GM18508 (cell line): ENCODE measurements around the gene USF1.
"Not testable (repeated sequence)": the region's sequence is repeated elsewhere in the genome, so short reads cannot be mapped to it uniquely, and the experiment has no call there.

Experiments used
- ATAC-seq: cut with Tn5 transposase; IDR thresholded peaks from one replicate; pipeline ENCODE4 v1.9.1; 2021; ENCODE audit warnings: moderate number of reproducible peaks; ENCODE audit not compliant: insufficient read depth, unreplicated experiment

The USF1 gene

GRCh38 chr1:161021165-161021969 is 24.4 kb downstream of the USF1 start:
- ATAC-seq, result no peak

- no peak for ATAC-seq
Measured at GRCh38 chr1:161020509-161021164, 25.1 kb downstream of the USF1 start, which contains the start of gene F11R. Gene F11R, minus strand, starts transcription at chr1:161021152. Its CDS starts 79 bp downstream, at chr1:161021073.

GRCh38 chr1:161019751-161020495 is 25.9 kb downstream of the USF1 start:
- no peak for ATAC-seq

GRCh38 chr1:161019111-161019660 is 26.6 kb downstream of the USF1 start:
- ATAC-seq, result not testable (repeated sequence)

- ATAC-seq, result no peak
Measured at GRCh38 chr1:161018631-161018930, 27.2 kb downstream of the USF1 start.

- no peak for ATAC-seq
Measured at GRCh38 chr1:161017756-161018630, 27.8 kb downstream of the USF1 start.

- ATAC-seq, result not testable (repeated sequence)
Measured at GRCh38 chr1:161017181-161017580, 28.6 kb downstream of the USF1 start.

- ATAC-seq, result not testable (repeated sequence)
Measured at GRCh38 chr1:161016683-161017082, 29.1 kb downstream of the USF1 start.

- ATAC-seq, result no peak
Measured at GRCh38 chr1:161013488-161014230, 32.1 kb downstream of the USF1 start.

GRCh38 chr1:161013131-161013487 is 32.7 kb downstream of the USF1 start:
- ATAC-seq, result no peak

- no peak for ATAC-seq
Measured at GRCh38 chr1:161012420-161012819, 33.4 kb downstream of the USF1 start.

GRCh38 chr1:161009602-161010211 is 36.1 kb downstream of the USF1 start:
- no peak for ATAC-seq

GRCh38 chr1:161008869-161009510 is 36.8 kb downstream of the USF1 start:
- ATAC-seq, result no peak

GRCh38 chr1:161007369-161007768 is 38.4 kb downstream of the USF1 start:
- ATAC-seq, result no peak

GRCh38 chr1:161006563-161006962 is 39.2 kb downstream of the USF1 start:
- no peak for ATAC-seq

GRCh38 chr1:161001525-161001924 is 44.3 kb downstream of the USF1 start:
- ATAC-seq, result no peak

GRCh38 chr1:161000736-161001480 is 44.9 kb downstream of the USF1 start:
- no peak for ATAC-seq

- ATAC-seq, result no peak
Measured at GRCh38 chr1:160999376-160999775, 46.4 kb downstream of the USF1 start.
